Endothelial cell of umbilical vein (primary cell): ENCODE measurements around the gene MEF2D. TPM values are rescaled to one million over a fixed set of nuclear protein-coding genes. Genes with fewer than 3 reads are reported as not detected.

Experiments
- BruUV-seq: library from RNA; stranded (reverse); fragments of 400-500 nt; replicated peaks from 2 replicates; lab custom pipeline; 2021; lab: Mats Ljungman, UMichigan
- CTCF ChIA-PET: fragments of 300-600, 350-600 bp; sonication (Branson Sonifier 250); formaldehyde crosslinking; loops from one replicate; lab custom pipeline; 2021; ENCODE audit warnings: antibody characterized with exemption, inconsistent platforms; lab: Charles Lee
- POLR2A ChIA-PET: fragments of 300-600, 350-600 bp; sonication (Branson Sonifier 250); formaldehyde crosslinking; loops from one replicate; lab custom pipeline; 2021; ENCODE audit warnings: antibody characterized with exemption, inconsistent platforms; lab: Charles Lee
- DNase-seq: peaks from one replicate; pipeline ENCODE4 v3.0.0-alpha.2; 2011; ENCODE audit warnings: low read depth, low spot score
- FAIRE-seq: peaks from 2 replicates; lab custom pipeline; 2011; peaks lifted over from hg19 to GRCh38; lab: Jason Lieb, UNC
- H2AFZ ChIP-seq: 2 replicates; pipeline ENCODE4 v1.6.0; 2012; ENCODE audit warnings: low read depth, low read length, control low read depth, inconsistent platforms
- H3K27ac ChIP-seq: 2 replicates; pipeline ENCODE4 v1.5.1; 2011; ENCODE audit warnings: low read depth, mild to moderate bottlenecking, control low read depth, low read length, moderate library complexity; ENCODE audit not compliant: insufficient read depth
- H3K27me3 ChIP-seq, 2 experiments: 2 replicates each; pipeline versions ENCODE4 v1.6.0 to v1.6.1; 2011; ENCODE audit warnings: low read length in 2 of 2, mixed read lengths in 1 of 2; ENCODE audit not compliant: control insufficient read depth in 2 of 2, insufficient read depth in 2 of 2
- H3K36me3 ChIP-seq, 2 experiments: 2 replicates in 1 of 2; 3 replicates in 1 of 2; pipeline ENCODE4 v1.5.1; 2011; ENCODE audit warnings: low read length in 2 of 2, mild to moderate bottlenecking in 1 of 2, moderate library complexity in 1 of 2; ENCODE audit not compliant: control insufficient read depth in 2 of 2, insufficient read depth in 2 of 2; ENCODE audit errors: extremely low read depth in 1 of 2
- H3K4me1 ChIP-seq: 3 replicates; pipeline ENCODE4 v1.5.1; 2011; ENCODE audit warnings: mild to moderate bottlenecking, low read length; ENCODE audit not compliant: control insufficient read depth, insufficient read depth; ENCODE audit errors: extremely low read depth
- H3K4me2 ChIP-seq: 2 replicates; pipeline ENCODE4 v1.6.1; 2011; ENCODE audit warnings: low read length, control low read depth, mixed read lengths; ENCODE audit not compliant: insufficient read depth
- H3K4me3 ChIP-seq, 3 experiments: fragments of 200-600 bp in 1 of 3; sonication (generic), shearing (Covaris generic) in 1 of 3; replicated peaks in 1 of 3; 2 replicates each; pipeline ENCODE4 v1.5.1; 2011 to 2016; ENCODE audit warnings: control low read depth in 3 of 3, low read length in 3 of 3, mild to moderate bottlenecking in 2 of 3, inconsistent platforms in 1 of 3, low read depth in 1 of 3, moderate library complexity in 1 of 3; ENCODE audit not compliant: insufficient read depth in 1 of 3
- H3K79me2 ChIP-seq: 2 replicates; pipeline ENCODE4 v1.6.0; 2012; ENCODE audit warnings: low read length, inconsistent platforms; ENCODE audit not compliant: control insufficient read depth, insufficient read depth
- H3K9ac ChIP-seq: replicated peaks from 2 replicates; pipeline ENCODE3; 2011; ENCODE audit warnings: low read length, control low read depth; ENCODE audit not compliant: insufficient read depth; ENCODE audit errors: extremely low read depth
- H3K9me1 ChIP-seq: replicated peaks from 3 replicates; pipeline ENCODE4 v1.6.0; 2011; ENCODE audit warnings: mild to moderate bottlenecking, low read length; ENCODE audit not compliant: control insufficient read depth, insufficient read depth; ENCODE audit errors: extremely low read depth
- H3K9me3 ChIP-seq: replicated peaks from 2 replicates; pipeline ENCODE4 v1.5.1; 2012; ENCODE audit warnings: low read length, inconsistent platforms; ENCODE audit not compliant: control insufficient read depth, insufficient read depth
- H4K20me1 ChIP-seq: replicated peaks from 2 replicates; pipeline ENCODE3; 2011; ENCODE audit warnings: mild to moderate bottlenecking, low read length; ENCODE audit not compliant: control insufficient read depth, insufficient read depth; ENCODE audit errors: extremely low read depth
- CTCF ChIP-seq, 2 donors: IDR thresholded peaks; 1 replicate in 1 of 2; 2 replicates in 1 of 2; pipeline ENCODE4 v1.5.1; 2011; ENCODE audit warnings: low read length in 2 of 2, mild to moderate bottlenecking in 2 of 2, moderate library complexity in 2 of 2, control low read depth in 1 of 2, inconsistent platforms in 1 of 2, low read depth in 1 of 2; ENCODE audit not compliant: insufficient read depth in 1 of 2; ENCODE audit errors: extremely low read depth in 1 of 2
- EZH2 ChIP-seq: IDR thresholded peaks from 2 replicates; pipeline ENCODE4 v1.6.1; 2012; ENCODE audit warnings: borderline replicate concordance, low read depth, mild to moderate bottlenecking, moderate library complexity, low read length, inconsistent platforms; ENCODE audit not compliant: severe bottlenecking
- FOS ChIP-seq: IDR thresholded peaks from 2 replicates; pipeline ENCODE4 v1.6.1; 2011; ENCODE audit warnings: mild to moderate bottlenecking, low read length, moderate library complexity, borderline replicate concordance; ENCODE audit not compliant: insufficient read depth
- GATA2 ChIP-seq: IDR thresholded peaks from 2 replicates; pipeline ENCODE4 v1.7.0; 2011; ENCODE audit warnings: low read depth, mild to moderate bottlenecking, moderate library complexity, mixed read lengths, low read length; ENCODE audit not compliant: insufficient read length, insufficient read depth
- JUN ChIP-seq: IDR thresholded peaks from 2 replicates; pipeline ENCODE4 v1.6.1; 2011; ENCODE audit warnings: borderline replicate concordance, low read depth; ENCODE audit not compliant: insufficient read length, insufficient read depth
- MYC ChIP-seq: IDR thresholded peaks from one replicate; pipeline ENCODE4 v1.6.1; 2011; ENCODE audit warnings: mild to moderate bottlenecking, low read depth, low read length
- POLR2A ChIP-seq: IDR thresholded peaks from 2 replicates; pipeline ENCODE4 v1.6.1; 2012; ENCODE audit warnings: low read depth, mild to moderate bottlenecking, control low read depth, low read length
- POLR2AphosphoS5 ChIP-seq: IDR thresholded peaks from 2 replicates; pipeline ENCODE4 v1.6.1; 2012; ENCODE audit warnings: low read depth, mild to moderate bottlenecking, control low read depth, low read length, moderate library complexity; ENCODE audit not compliant: insufficient read depth
- dilution Hi-C: fragments of 300-500 bp; cut with MboI; formaldehyde crosslinking; loops from one replicate; pipeline ENCODE4 v1.15.0; 2019; ENCODE audit warnings: low sequenced_read_pairs; ENCODE audit not compliant: extremely low pct_ligation_motif_present
- intact Hi-C: fragments of 100-400 bp; cut with micrococcal nuclease; formaldehyde crosslinking; loops from one replicate; pipeline ENCODE4 v1.10.0; 2022
- polyA plus RNA-seq, 4 experiments: library from polyadenylated mRNA; depleted of rRNA in 3 of 4; stranded (reverse) in 3 of 4; unstranded in 1 of 4; fragments of >200 nt; gene quantifications; 2 replicates each; pipeline versions ENCODE4 v1.2.1 to v1.2.3, GENCODE V29; 2011 to 2012; ENCODE audit warnings: missing spikeins in 1 of 4
- total RNA-seq: library from RNA; stranded (reverse); gene quantifications from 2 replicates; pipeline ENCODE4 v1.2.3, GENCODE V29; 2021
- TF ChIP-seq, protein P1 (sequence below): IDR thresholded peaks from 2 replicates; pipeline ENCODE4 v1.6.1; 2011; ENCODE audit not compliant: insufficient read depth, insufficient read length

The MEF2D gene
- total and polyA plus RNA-seq, 2 donors (not counting 3 experiments of a cell fraction or from before 2014, with no cell fraction given), result 45.4 to 52.2 TPM

DNA sequence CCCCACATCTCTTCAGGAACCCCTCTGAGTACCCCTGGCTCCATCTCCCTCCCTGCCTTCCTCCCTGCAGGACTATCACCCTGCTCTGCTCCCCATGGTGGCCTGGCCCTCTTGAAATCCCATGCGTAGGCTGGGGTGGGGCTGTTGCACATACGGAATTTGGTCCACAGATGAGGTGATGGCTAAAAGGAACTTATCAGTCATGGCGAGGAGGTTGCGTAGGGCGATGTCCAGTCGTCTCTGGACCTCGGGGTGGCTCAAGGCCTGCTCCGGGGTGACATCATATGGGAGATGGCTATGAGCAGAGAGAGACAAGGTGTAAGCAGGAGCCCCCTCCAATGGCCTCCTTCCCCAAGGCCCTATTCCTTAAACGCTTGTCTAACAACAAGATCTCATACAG, 36.5 kb upstream of the MEF2D start:
- H3K4me1 ChIP-seq, result no peaks in the 10 kb centered on the region
- TF ChIP-seq CTCF (IDR thresholded peaks at IDR 0.05; ENCODE audit: extremely low read depth in 1 of 2, insufficient read depth in 1 of 2, low read depth in 1 of 2, low read length in 2 of 2) (no peak), GATA2 (no peak)
- POLR2A ChIA-PET, result no interaction called here
- H3K9me1 ChIP-seq, result no peaks in the 10 kb centered on the region
- no peaks in the 10 kb centered on the region for H4K20me1 ChIP-seq
- no TSS peak for BruUV-seq
- H3K4me2 ChIP-seq, result no peak overlapping the region
- intact Hi-C loops, result no loop called here
- no peak overlapping the region for H3K27ac ChIP-seq
- H3K9me3 ChIP-seq, result no peaks in the 10 kb centered on the region
- no peaks in the 10 kb centered on the region for H3K27me3 ChIP-seq
- no peak overlapping the region for H3K9ac ChIP-seq
- H2AFZ ChIP-seq, result no peak overlapping the region
- FAIRE-seq (no peak), DNase-seq (no peak)
- H3K79me2 ChIP-seq, result no peaks in the 10 kb centered on the region
- CTCF ChIA-PET, result interaction anchor here (1.1 to 3.3 kb wide), 2 partner anchors 56 to 80 kb away, joined by 3 to 19 read pairs; no protein-coding TSS in a partner anchor
- peaks cover 6 to 10% of the 10 kb centered on the region in 2 experiments for H3K36me3 ChIP-seq
- dilution Hi-C loops, result no loop called here
- no peak overlapping the region for H3K4me3 ChIP-seq

DNA sequence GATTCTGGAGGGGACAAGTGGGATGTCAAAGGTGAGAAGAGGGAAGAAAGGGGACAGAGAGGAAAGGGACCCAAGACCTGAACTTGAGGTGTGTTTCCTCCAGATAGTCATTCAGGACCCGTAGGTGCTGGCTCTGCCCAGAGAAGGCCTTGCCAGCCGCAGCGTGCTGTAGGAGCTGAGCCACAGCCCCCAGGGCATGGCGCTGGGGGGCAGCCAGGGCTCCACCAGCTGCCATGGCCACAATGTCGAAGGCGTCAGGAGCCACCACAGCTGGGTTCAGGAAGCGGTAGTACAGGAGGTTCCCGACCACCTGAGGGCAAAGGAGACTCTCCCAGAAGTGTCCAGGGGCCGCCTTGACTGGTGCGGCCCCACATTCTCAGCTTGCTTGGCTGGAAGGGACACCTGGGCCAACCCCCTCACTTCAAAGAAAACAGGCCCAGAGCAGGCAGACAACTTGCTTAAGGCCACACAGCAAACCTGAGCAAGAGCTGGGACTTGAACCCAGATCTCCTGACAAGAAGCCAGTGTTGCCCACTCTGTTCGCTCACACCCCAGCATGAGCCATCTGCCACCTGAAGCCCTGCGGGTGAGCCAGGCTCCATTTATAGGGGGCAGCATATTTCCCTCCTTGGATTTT, 34.0 kb upstream of the MEF2D start:
- Histone ChIP-seq H3K4me3 (no peak overlapping the region), H3K4me1 (no peaks in the 10 kb centered on the region), H2AFZ (no peak overlapping the region), H3K79me2 (no peaks in the 10 kb centered on the region), H3K9me1 (no peaks in the 10 kb centered on the region), H4K20me1 (no peaks in the 10 kb centered on the region), H3K27ac (no peak overlapping the region), H3K9ac (no peak overlapping the region), H3K27me3 (no peaks in the 10 kb centered on the region), H3K4me2 (no peak overlapping the region), H3K36me3 (peaks cover 8 to 13% of the 10 kb centered on the region in 2 experiments), H3K9me3 (no peaks in the 10 kb centered on the region)
- no TSS peak for BruUV-seq
- ChIA-PET CTCF (interaction anchor here (3.3 kb wide), 1 partner anchor 53 kb away, joined by 19 read pairs; no protein-coding TSS in a partner anchor), POLR2A (no interaction called here)
- FAIRE-seq (no peak), DNase-seq (no peak)
- no peak for TF ChIP-seq POLR2AphosphoS5
- TF ChIP-seq FOS, result no peak
- TF ChIP-seq, protein P1, sequence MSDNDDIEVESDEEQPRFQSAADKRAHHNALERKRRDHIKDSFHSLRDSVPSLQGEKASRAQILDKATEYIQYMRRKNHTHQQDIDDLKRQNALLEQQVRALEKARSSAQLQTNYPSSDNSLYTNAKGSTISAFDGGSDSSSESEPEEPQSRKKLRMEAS, result no peak
- no peak for TF ChIP-seq MYC
- TF ChIP-seq GATA2, result no peak
- no peak for TF ChIP-seq POLR2A
- TF ChIP-seq CTCF (IDR thresholded peaks at IDR 0.05; ENCODE audit: extremely low read depth in 1 of 2, insufficient read depth in 1 of 2, low read depth in 1 of 2, low read length in 2 of 2), result no peak
- TF ChIP-seq EZH2, result no peak
- no peak for TF ChIP-seq JUN
- dilution Hi-C loops (no loop called here), intact Hi-C loops (no loop called here)
